GM21390 (cell line): ENCODE measurements around the gene RDH16.
"Not testable (repeated sequence)": the region's sequence is repeated elsewhere in the genome, so short reads cannot be mapped to it uniquely, and the experiment has no call there.

Experiments used
- ATAC-seq: cut with Tn5 transposase; IDR thresholded peaks from one replicate; pipeline ENCODE4 v1.9.1; 2021; ENCODE audit not compliant: unreplicated experiment

Gene RDH16

DNA sequence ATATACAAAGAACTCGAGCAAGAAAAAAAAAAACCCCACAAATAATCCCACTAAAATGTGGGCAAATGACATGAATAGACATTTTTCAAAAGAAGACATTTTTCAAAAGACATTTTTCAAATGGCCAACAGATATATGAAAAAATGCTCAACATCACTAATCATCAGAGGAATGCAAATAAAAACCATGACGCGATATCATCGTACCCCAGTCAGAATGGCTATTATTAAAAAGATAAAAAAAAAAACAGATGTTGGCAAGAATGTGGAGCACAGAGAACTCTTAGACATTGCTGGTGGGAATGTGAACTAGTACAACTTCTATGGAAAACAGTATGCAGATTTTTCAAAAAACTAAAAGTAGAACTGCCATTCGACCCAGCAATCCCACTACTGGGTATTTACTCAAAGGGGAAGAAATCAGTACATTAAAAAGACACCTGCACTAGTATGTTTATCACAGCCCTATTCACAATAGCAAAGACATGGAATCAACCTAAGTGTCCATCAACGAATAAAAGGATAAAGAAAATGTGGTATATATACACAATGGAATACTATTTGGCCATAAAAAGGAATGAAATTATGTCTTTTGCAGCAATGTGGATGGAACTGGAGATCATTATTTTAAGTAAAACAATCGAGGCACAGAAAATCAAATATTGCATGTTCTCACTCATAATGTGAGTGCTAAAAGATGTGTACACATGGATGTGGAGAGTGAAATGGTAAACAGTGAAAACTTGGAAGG, 32.6 kb upstream of the RDH16 start:
- ATAC-seq, result no peak

DNA sequence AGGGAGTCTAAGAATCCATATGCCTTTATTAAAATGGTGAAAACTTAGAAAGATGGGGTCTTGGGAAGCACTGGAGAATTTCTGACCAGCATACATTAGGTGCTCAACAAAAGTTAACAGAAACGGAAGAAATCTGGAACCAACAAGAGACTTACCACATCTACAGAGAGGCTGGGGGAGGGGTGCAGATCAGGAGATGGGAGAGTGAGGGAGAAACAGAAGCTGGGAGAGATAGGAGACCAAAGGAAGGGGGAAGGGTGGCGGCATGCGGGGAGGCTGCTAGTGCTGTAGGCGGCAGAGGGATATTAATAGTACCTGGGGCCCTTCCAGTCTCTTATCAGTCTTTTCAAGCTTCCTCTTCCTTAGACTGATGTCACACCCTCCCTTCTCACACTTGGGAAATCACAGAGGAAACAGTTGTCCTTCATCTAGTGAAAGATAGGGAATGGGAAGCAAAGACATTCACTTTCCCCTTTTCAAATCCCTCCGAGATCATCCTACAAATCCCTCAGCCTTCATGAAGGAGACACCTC, 30.9 kb upstream of the RDH16 start:
- no peak for ATAC-seq

DNA sequence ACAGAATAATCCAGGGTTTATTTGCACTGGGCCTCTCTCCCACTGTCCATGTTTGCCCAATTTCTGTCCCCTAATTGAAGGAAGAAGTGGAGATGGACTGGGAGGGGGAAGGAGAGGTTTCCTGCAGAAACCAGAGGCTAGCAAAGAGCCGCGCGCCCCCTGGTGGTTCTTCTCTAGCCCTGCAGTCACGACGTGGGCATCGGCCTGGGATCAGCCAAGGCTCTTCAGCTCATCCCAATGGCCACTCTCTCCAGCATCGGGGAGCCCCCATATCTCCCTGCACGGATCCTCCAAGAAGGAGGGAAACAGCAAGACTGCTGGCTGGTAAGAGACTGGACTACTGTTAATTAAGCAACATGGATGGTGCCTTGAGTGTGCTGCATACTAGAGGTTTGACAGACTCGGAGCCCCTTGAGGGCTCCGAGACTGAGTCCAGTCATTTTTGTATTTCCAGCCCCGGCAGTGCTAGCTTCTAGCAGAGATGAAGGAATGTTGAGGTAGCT, 30.2 kb upstream of the RDH16 start:
- ATAC-seq, result peak; percentile 60

DNA sequence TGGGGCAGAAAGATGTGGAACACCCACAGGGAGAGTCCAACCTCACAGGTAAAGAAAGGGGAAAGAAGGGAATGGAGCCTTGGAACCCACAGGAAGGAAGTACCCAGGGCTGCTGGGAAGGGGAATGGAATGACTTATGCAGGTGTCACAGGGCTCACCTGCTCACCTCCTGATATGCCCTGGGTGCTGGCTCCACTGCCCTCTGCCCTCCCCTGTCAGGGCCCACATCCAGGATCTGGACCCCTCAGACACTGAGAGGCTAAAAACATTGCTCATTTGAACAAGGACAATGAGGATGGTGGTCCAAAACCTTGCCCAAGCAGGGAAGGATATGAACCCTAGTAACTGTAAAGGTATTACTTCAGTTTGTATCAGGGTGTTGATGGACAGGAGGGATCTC, 29.6 kb upstream of the RDH16 start:
- ATAC-seq, result no peak

DNA sequence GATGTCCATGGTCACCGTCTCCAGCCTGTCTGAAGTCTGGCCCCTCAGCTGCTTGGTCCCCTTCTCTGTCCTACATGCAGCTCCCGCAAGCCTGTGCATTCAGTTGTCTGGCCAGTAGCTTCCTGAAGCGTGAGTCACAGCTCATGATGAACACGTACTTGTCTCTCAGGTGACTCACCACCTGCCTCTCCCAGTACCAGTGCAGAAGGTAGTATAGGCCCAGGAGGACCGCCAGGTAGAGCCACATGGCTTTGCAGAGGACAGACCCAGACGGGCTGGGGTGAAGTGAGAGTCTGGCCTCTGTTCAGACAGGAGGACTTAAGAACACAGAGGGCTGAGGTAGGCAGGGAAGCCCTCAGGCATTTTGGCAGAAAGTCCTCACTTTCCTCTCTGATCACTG, 28.3 kb upstream of the RDH16 start:
- ATAC-seq, result not testable (repeated sequence)

DNA sequence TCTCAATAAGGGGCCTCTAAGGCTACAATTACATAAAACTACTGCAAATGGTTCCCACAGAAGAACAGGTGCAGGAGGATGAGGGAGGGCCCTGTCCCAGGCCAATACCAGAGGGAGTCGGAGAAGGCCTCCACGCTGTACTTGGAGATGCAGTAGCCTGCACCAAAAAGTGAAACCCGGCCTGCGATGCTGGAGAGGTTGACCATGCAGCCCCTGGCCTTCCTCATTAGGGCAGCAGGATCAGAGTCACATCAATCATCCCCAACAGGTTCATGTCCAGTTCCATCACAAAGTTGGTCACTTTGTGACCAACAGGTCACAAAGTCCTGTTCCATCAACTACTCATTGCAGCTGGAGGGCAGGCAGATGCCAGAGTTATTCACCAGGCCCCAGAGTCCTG, 26.0 kb upstream of the RDH16 start:
- ATAC-seq, result no peak

DNA sequence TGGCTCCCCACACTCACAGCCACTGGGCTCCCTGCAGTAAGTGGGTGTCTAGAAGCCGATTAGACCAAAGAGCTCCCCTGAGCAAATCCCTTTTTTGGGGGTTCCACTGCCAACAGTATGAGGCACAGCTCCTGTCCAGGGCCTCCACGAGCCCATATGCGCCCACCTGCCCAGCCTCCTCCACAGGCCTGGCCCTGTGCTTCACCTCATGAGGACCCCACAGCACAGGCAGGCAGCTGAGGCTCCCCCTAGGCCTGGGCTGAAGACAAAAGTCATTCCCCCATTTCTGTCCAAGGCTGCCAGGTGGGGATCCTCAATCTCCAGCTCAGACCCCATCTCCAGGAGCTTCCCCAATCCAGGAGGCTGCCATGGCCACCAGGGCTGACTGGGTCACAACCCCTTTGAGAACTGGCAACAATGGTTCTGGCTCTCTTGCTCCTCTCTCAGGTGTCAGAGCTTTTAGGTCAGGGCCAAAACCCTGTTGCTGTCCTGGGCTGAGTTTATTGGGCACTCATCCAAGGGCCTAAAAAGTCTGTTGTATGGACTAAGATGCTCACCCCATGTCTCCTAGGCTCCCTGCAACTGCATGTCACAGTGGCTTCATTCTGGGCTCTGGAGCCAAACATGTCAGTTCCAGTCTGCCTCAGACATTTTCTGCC, 25.3 kb upstream of the RDH16 start:
- ATAC-seq, result not testable (repeated sequence)

DNA sequence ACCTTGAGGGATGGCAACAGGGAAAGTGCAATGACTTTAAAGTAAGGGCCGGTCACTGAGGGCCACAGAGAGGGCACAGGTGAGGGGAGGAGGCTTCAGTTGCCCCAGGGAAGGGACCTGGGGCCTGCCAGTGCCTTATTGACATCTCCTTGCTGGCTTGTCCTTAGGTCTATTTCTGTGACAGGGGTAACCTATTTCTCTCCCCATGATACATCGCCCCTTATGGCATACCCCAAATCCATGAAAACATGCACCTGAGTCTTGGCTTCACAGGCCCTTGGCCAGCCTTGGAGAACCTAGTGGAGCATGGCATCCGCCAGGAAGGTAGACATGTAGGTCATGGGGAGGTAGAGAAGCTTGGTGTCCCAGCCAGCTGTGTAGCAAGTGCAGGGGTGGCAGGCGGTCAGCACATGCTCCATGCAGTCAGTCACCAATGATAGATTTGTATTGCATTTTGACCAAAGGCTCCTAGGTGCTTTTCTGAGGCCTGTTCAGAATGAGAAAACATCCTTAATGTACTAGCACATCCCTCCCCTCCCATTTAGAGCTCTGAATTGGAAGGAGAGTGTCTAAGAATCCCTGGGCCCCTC, 23.6 kb upstream of the RDH16 start:
- ATAC-seq, result no peak

DNA sequence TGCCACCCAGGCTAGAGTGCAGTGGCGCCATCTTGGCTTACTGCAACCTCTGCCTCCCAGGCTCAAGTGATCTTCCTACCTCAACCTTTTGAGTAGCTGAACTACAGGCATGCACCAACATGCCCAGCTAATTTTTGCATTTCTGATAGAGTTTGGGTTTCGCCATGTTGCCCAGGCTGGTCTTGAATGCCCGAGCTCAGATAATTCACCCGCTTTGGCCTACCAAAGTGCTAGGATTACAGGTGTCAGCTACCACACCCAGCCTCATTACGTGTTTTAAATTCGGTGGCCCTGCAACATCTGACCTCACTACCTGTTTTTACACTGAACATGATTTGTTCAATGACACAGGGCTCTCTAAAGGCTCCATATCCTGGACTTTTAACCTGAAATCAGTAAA, 22.9 kb upstream of the RDH16 start:
- no peak for ATAC-seq

DNA sequence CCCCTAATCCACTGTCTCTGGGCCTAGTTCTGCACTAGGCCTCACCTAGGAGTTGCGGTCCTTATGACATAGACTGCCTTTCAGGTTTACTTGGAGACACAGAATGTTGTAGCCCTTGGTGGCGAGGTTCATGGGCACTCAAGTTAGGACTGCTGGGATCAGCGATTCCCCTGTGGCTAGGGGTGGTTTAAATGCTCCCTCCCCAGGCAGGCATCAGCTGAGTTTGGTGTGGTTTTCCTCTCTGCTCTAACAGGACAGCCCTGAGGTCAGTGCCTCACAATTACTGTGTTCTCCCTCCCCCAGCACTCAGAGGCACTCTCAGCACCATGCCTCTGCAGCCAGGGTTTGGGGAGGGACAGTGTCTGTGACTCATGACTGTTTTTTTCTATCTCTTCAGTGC, 22.2 kb upstream of the RDH16 start:
- ATAC-seq, result no peak

DNA sequence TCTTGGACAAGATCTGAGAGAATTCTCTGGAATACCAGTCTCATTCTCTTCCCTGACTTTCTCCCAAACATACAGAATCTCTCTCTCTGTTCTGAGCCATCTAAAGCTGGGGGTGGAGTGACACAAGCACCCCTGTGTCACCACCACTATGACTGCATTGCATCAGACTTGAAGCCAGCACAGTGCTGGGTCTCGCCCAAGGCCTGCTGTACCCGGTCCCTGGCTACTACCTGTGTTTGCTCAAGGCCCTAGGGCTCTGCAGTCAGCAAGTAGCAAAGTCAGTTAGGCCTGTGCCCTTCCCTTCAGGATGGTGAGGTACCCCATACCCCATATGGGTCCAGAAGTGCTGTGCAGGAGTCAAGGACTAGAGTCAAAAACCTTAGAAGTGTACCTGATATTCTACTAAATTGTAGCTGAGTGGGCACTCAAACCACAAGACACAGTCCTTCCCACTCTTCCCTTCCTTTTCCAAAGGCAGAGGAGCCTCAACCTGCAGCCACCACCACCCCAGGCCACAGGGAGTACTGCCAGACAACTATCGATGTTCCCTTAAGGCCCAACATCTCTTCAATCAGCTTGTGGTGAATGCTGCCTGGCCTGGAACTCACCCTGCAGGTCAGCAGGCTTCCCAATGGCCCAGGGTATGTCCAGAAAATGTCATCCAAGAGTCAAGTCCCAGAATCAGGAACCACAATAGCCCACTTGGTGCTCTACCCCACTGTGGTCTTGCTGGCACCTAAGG, 21.2 kb upstream of the RDH16 start:
- no peak for ATAC-seq

DNA sequence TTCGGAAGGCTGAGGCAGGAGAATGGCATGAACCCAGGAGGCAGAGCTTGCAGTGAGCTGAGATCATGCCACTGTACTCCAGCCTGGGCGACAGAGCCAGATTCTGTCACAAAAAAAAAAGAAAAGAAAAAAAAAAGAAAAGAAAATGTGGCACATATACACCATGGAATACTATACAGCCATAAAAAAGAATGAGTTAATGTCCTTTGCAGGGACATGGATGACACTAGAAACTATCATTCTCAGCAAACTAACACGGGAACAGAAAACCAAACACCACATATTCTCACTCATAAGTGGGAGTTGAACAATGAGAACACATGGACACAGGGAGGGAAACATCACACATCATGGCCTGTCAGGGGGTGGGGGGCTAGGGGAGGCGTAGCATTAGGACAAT, 20.0 kb upstream of the RDH16 start:
- ATAC-seq, result not testable (repeated sequence)

DNA sequence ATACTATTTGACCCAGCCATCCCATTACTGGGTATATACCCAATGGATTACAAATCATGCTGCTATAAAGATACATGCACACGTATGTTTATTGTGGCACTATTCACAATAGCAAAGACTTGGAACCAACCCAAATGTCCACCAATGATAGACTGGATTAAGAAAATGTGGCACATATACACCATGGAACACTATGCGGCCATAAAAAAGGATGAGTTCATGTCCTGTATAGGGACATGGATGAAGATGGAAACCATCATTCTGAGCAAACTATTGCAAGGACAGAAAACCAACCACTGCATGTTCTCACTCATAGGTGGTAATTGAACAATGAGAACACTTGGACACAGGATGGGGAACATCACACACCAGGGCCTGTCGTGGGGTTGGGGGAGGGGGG, 16.8 kb upstream of the RDH16 start:
- ATAC-seq, result not testable (repeated sequence)

DNA sequence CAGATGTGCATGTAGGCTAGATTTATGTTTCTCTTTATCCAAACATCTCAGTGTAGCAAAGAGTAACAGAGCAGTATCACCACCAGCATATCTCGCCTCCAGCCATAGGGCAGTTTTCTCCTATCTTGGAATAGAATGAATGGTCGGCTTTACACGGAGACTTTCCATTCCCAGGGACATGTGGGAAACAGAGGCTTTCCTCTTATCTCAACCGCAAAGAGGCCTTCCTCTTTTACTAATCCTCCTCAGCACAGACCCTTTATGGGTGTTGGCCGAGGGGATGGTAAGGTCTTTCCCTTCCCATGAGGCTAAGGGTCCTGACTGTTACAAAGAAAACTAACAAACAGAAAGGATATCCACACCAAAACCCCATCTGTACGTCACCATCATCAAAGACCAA, 11.5 kb upstream of the RDH16 start:
- not testable (repeated sequence) for ATAC-seq

DNA sequence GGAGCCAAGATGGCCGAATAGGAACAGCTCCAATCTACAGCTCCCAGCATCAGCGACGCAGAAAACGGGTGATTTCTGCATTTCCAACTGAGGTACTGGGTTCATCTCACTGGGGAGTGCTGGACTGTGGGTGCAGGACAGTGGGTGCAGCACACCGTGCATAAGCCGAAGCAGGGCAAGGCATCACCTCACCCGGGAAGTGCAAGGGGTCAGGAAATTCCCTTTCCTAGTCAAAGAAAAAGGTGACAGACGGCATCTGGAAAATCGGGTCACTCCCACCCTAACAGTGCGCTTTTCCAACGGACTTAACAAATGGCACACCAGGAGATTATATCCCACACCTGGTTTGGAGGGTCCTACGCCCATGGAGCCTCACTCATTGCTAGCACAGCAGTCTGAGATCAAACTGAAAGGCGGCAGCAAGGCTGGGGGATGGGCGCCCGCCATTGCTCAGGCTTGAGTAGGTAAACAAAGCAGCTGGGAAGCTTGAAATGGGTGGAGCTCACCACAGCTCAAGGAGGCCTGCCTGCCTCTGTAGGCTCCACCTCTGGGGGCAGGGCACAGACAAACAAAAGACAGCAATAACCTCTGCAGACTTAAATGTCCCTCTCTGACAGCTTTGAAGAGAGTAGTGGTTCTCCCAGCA, 8.7 kb upstream of the RDH16 start:
- ATAC-seq, result not testable (repeated sequence)

DNA sequence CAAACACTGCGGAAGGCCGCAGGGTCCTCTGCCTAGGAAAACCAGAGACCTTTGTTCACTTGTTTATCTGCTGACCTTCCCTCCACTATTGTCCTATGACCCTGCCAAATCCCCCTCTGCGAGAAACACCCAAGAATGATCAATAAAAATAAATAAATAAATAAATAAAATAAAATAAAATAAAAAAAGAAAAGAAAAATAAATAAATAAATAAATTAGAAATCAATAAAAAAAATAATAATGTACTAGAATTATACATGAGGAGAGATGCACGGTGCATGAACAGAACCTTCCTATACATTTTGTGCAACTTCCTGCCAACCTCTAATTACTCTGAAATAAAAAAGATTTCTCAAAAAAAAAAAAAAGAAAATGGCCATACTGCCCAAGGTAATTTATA, 7.7 kb upstream of the RDH16 start:
- not testable (repeated sequence) for ATAC-seq

DNA sequence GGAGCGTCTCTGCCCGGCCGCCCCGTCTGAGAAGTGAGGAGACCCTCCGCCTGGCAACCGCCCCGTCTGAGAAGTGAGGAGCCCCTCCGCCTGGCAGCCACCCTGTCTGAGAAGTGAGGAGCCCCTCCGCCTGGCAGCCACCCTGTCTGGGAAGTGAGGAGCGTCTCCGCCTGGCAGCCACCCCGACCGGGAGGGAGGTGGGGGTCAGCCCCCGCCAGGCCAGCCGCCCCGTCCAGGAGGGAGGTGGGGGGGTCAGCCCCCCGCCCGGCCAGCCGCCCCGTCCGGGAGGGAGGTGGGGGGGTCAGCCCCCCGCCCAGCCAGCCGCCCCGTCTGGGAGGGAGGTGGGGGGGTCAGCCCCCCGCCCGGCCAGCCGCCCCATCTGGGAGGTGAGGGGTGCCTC, 6.1 kb upstream of the RDH16 start:
- ATAC-seq, result not testable (repeated sequence)

DNA sequence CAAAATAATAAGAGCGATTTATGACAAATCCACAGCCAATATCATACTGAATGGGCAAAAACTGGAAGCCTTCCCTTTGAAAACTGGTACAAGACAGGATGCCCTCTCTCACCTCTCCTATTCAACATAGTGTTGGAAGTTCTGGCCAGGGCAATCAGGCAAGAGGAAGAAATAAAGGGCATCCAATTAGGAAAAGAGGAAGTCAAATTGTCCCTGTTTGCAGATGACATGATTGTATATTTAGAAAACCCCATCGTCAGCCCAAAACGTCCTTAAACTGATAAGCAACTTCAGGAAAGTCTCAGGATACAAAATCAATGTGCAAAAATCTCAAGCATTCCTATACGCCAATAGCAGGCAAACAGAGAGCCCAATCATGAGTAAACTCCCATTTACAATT, 4.8 kb upstream of the RDH16 start:
- not testable (repeated sequence) for ATAC-seq

DNA sequence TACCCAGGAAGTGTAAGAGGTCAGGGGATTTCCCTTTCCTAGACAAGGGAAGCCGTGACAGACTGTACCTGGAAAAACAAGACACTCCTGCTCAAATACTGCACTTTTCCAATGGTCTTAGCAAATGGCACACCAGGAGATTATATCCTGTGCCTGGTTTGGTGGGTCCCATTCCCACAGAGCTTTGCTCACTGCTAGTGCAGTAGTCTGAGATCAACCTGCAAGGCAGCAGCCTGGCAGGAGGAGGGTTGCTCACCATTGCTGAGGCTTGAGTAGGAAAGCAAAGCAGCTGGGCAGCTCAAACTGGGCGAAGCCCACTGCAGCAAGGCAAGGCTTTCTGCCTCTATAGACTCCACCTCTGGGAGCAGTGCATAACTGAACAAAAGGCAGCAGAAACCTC, 1.0 kb upstream of the RDH16 start:
- no peak for ATAC-seq

DNA sequence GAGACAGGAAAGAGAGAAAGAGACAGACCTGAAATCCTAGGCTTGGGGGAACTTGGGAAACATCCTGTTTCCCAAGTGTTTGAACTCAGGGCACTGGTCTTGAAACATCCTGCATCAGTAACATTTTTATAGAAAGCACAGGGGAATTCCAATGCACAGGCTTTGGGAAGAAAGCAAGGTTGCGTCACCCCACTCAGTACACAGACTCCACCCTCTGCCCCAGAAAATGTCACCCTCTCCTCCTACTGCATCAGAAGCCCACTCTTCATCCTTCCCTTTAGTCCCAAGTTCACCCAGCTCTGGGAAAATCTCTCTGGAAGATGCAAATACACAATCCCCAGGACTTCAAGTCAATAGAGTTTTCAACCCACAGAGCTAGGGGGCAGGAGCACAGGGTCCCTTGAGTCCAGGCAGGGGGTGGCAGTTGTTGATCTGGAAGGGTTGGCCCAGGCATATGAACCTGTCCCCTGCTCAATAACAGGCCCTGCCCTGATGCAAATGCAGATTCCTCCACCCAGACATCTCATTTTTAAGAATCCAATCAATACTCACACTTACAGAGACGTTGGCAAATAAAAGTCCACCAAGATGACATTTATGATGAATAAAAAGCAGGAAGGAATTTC, 1.7 kb downstream of the RDH16 start:
- no peak for ATAC-seq
